Peyer's patch (tissue), 4 donors: ENCODE results near the gene CABP7. TPM values are rescaled to one million over a fixed set of nuclear protein-coding genes. Genes with fewer than 3 reads are reported as not detected.

ENCODE experiments used
- DNase-seq, 3 donors: peaks; one replicate each; pipeline ENCODE4 v3.0.0-alpha.2; 2017 to 2019
- H3K27ac ChIP-seq, 4 donors: fragments of 200-600 bp; sonication (generic); one replicate each; pipeline ENCODE4 v1.5.1; 2016 to 2019
- H3K27me3 ChIP-seq, 2 donors: fragments of 200-600 bp; sonication (generic); one replicate each; pipeline ENCODE4 v1.5.1; 2019
- H3K36me3 ChIP-seq, 3 donors: fragments of 200-600 bp; sonication (generic); one replicate each; pipeline ENCODE4 v1.5.1; 2016 to 2019
- H3K4me1 ChIP-seq, 4 donors: fragments of 200-600 bp; sonication (generic); one replicate each; pipeline ENCODE4 v1.5.1; 2016 to 2019
- H3K4me3 ChIP-seq, 4 donors: fragments of 200-600 bp; sonication (generic); 1 replicate in 3 of 4; 2 replicates in 1 of 4; pipeline ENCODE4 v1.5.1; 2016 to 2019; ENCODE audit warnings: mild to moderate bottlenecking in 1 of 4
- H3K9me3 ChIP-seq, 4 donors: fragments of 200-600 bp; sonication (generic); one replicate each; pipeline ENCODE4 v1.5.1; 2016 to 2019; ENCODE audit warnings: mild to moderate bottlenecking in 1 of 4
- CTCF ChIP-seq, 6 experiments: fragments of 450-650 bp in 4 of 6; fragments of 200-600 bp in 2 of 6; sonication (generic) in 1 of 6; IDR thresholded peaks; one replicate each; pipeline ENCODE4 v1.5.1; 2017 to 2019; ENCODE audit warnings: antibody characterized with exemption in 6 of 6, mild to moderate bottlenecking in 3 of 6, moderate library complexity in 1 of 6
- POLR2A ChIP-seq, 2 donors: fragments of 450-650 bp; IDR thresholded peaks; one replicate each; pipeline ENCODE4 v1.5.1; 2017; ENCODE audit warnings: antibody characterized with exemption in 2 of 2, mild to moderate bottlenecking in 2 of 2, moderate library complexity in 2 of 2
- total RNA-seq, 4 donors: library from RNA; depleted of rRNA; stranded (reverse); fragments of >200 nt; gene quantifications; one replicate each; pipeline ENCODE4 v1.1.0, GENCODE V29; 2016

CABP7 gene
- total RNA-seq, 4 donors from 2014 or later = 1.6 to 5.8 (median 2.9) TPM

DNA sequence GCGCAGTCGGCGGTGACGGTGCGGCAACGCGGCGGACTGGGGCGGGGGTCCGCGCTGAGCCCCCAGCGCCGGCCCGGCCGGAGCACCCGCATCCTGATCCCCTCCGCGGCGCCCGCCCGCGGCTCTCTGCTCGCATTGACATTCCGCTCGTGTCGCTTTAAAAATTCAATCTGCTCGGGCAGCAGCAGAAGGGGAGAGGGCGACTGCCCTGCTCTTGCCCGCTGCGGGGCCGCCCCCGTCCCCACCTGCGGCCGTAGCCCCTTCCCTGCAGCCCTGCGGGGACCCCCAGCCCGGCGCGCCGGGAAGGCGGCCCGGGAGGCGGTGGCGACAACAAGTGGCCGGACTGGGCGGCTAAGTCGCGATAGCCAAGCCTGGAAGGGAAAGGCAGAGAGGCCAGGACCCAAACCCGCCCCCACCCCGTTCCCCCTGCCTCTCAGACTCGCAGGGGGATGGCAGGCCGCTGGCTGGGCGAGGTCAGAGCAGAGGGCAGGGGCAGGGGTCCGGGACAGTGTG, 1.1 kb downstream of the CABP7 start:
- Histone ChIP-seq H3K36me3 (no peaks in the 10 kb centered on the region), H3K4me3 (peak overlapping the region in 3 of 4 donors; percentile 14 to 29 (median 24)), H3K9me3 (no peaks in the 10 kb centered on the region), H3K27me3 (peaks cover 0 to 16% of the 10 kb centered on the region in 2 donors), H3K27ac (no peak overlapping the region), H3K4me1 (peaks cover 0 to 12% (median 5%) of the 10 kb centered on the region in 4 donors)
- DNase-seq = no peak
- TF ChIP-seq POLR2A (IDR thresholded peaks at IDR 0.05) (no peak), CTCF (IDR thresholded peaks at IDR 0.05) (no peak)

DNA sequence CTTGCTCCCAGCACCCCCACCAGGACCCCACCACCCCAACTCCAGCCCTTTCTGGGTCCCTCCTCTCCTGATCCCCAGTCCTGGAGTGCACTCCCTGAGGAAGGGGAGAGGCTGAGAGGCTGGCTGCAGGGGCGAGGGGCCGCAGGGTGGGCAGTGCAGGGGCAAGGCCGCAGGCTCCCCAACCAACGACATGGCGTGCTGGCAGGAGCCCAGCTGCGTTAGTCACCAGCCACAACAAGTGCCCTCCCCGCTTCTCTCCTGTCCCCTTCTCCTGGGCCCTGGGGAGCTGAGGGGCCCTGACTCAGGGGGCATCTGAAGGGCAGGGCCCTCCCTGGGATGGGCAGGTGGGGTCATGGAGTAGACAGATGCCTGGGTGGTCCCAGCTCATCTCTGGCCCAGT, 2.3 kb downstream of the CABP7 start:
- H3K36me3 ChIP-seq = no peaks in the 10 kb centered on the region
- peaks cover 0 to 16% of the 10 kb centered on the region in 2 donors for H3K27me3 ChIP-seq
- peaks cover 0 to 12% (median 5%) of the 10 kb centered on the region in 4 donors for H3K4me1 ChIP-seq
- H3K4me3 ChIP-seq = no peak overlapping the region
- no peak for DNase-seq
- no peak for TF ChIP-seq CTCF (IDR thresholded peaks at IDR 0.05)
- TF ChIP-seq POLR2A (IDR thresholded peaks at IDR 0.05) = no peak
- H3K27ac ChIP-seq = no peak overlapping the region
- no peaks in the 10 kb centered on the region for H3K9me3 ChIP-seq

DNA sequence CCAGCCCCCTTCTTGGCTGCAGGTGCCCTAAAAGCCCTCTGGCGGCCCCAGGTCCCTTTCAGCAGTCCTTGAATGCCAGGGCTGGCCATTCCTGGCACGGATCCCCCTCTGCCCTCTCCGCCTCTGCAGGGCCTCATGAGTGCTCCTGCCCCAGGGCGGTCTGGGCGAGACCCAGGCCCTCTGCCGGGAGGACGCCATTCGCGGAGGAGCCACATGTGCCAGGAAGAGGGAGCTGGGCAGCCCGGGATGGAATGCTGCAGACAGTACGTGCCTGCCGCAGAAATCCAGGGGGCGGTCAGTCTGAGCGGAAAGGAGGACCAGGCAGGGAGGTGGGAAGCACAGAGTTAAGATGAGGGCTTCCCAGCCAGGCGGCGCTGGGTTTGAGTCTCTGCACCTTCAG, 2.8 kb downstream of the CABP7 start:
- H3K4me1 ChIP-seq = peaks cover 0 to 12% (median 5%) of the 10 kb centered on the region in 4 donors
- TF ChIP-seq CTCF (IDR thresholded peaks at IDR 0.05) (no peak), POLR2A (IDR thresholded peaks at IDR 0.05) (no peak)
- peaks cover 0 to 16% of the 10 kb centered on the region in 2 donors for H3K27me3 ChIP-seq
- H3K9me3 ChIP-seq = no peaks in the 10 kb centered on the region
- no peak overlapping the region for H3K27ac ChIP-seq
- no peaks in the 10 kb centered on the region for H3K36me3 ChIP-seq
- H3K4me3 ChIP-seq = no peak overlapping the region
- DNase-seq = no peak

GRCh38 chr22:29723766-29724165, 4.0 kb downstream of the CABP7 start:
- Histone ChIP-seq H3K4me3 (no peak overlapping the region), H3K27me3 (peaks cover 0 to 16% of the 10 kb centered on the region in 2 donors), H3K4me1 (peaks cover 0 to 12% (median 5%) of the 10 kb centered on the region in 4 donors), H3K9me3 (no peaks in the 10 kb centered on the region), H3K27ac (no peak overlapping the region), H3K36me3 (no peaks in the 10 kb centered on the region)
- DNase-seq = no peak
- TF ChIP-seq POLR2A (IDR thresholded peaks at IDR 0.05) = no peak
- TF ChIP-seq CTCF (IDR thresholded peaks at IDR 0.05) = no peak

- H3K27me3 ChIP-seq = peaks cover 0 to 12% of the 10 kb centered on the region in 2 donors
- H3K4me1 ChIP-seq = peaks cover 0 to 9% (median 4%) of the 10 kb centered on the region in 4 donors
- no peak for DNase-seq
- H3K4me3 ChIP-seq = no peak overlapping the region
- no peaks in the 10 kb centered on the region for H3K36me3 ChIP-seq
- H3K9me3 ChIP-seq = no peaks in the 10 kb centered on the region
- no peak for TF ChIP-seq CTCF (IDR thresholded peaks at IDR 0.05)
- no peak overlapping the region for H3K27ac ChIP-seq
Measured at GRCh38 chr22:29724843-29725242, 5.0 kb downstream of the CABP7 start.

GRCh38 chr22:29726106-29726505, 6.3 kb downstream of the CABP7 start:
- no peak for DNase-seq
- Histone ChIP-seq H3K4me1 (no peaks in the 10 kb centered on the region), H3K36me3 (peaks cover 0 to 8% (median 0%) of the 10 kb centered on the region in 3 donors), H3K27ac (no peak overlapping the region), H3K27me3 (peaks cover 0 to 3% of the 10 kb centered on the region in 2 donors), H3K4me3 (no peak overlapping the region), H3K9me3 (no peaks in the 10 kb centered on the region)
- no peak for TF ChIP-seq CTCF (IDR thresholded peaks at IDR 0.05)
- TF ChIP-seq POLR2A (IDR thresholded peaks at IDR 0.05) = no peak
